PC-3 (cell line): ENCODE data around the gene C10orf143. TPM values are rescaled to one million over a fixed set of nuclear protein-coding genes. Genes with fewer than 3 reads are reported as not detected.

Source experiments
- ATAC-seq: fragments of 200-7000 bp; cut with Tn5 transposase; 2 replicates; pipeline ENCODE4 v1.9.1; 2020; ENCODE audit warnings: mild to moderate bottlenecking, moderate library complexity
- BruUV-seq: library from RNA; stranded (reverse); fragments of 400-500 nt; replicated peaks from 2 replicates; lab custom pipeline; 2021; lab: Mats Ljungman, UMichigan
- CTCF ChIA-PET: fragments of 300-600 bp; sonication (Branson Sonifier 250); formaldehyde crosslinking; loops from one replicate; lab custom pipeline; 2022; ENCODE audit warnings: antibody characterized with exemption; lab: Charles Lee
- POLR2A ChIA-PET: fragments of 300-600 bp; sonication (Branson Sonifier 250); formaldehyde crosslinking; loops from one replicate; lab custom pipeline; 2022; ENCODE audit warnings: antibody characterized with exemption; ENCODE audit not compliant: unreplicated experiment; lab: Charles Lee
- DNase-seq: peaks from one replicate; pipeline ENCODE4 v3.0.0-alpha.2; 2015
- H2AFZ ChIP-seq: fragments of 300-600 bp; sonication (generic); 2 replicates; pipeline ENCODE4 v1.6.0; 2016; ENCODE audit warnings: antibody characterized with exemption, low read length
- H3F3A ChIP-seq: fragments of 300-600 bp; sonication (generic); one replicate; pipeline ENCODE4 v1.6.0; 2017; ENCODE audit warnings: antibody characterized with exemption, low read length, control low read depth, mild to moderate bottlenecking; ENCODE audit not compliant: unreplicated experiment
- H3K27ac ChIP-seq: fragments of 300-600 bp; sonication (generic); 2 replicates; pipeline ENCODE4 v1.5.1; 2016; ENCODE audit warnings: mild to moderate bottlenecking, low read length
- H3K27me3 ChIP-seq: fragments of 300-600 bp; sonication (generic); 2 replicates; pipeline ENCODE4 v1.6.1; 2016; ENCODE audit warnings: low read length, mixed read lengths
- H3K36me3 ChIP-seq: fragments of 300-600 bp; sonication (generic); 2 replicates; pipeline ENCODE4 v1.6.1; 2016; ENCODE audit warnings: low read depth, mixed run types, low read length, mixed read lengths
- H3K4me1 ChIP-seq: fragments of 300-600 bp; sonication (generic); 2 replicates; pipeline ENCODE4 v1.5.1; 2016; ENCODE audit warnings: low read length; ENCODE audit not compliant: insufficient read depth
- H3K4me2 ChIP-seq: fragments of 300-600 bp; sonication (generic); 2 replicates; pipeline ENCODE4 v1.6.0; 2016; ENCODE audit warnings: low read length
- H3K4me3 ChIP-seq: fragments of 300-600 bp; sonication (generic); 2 replicates; pipeline ENCODE4 v1.5.1; 2016; ENCODE audit warnings: mild to moderate bottlenecking, low read length, mixed read lengths
- H3K79me2 ChIP-seq: fragments of 300-600 bp; sonication (generic); 2 replicates; pipeline ENCODE4 v1.6.1; 2017; ENCODE audit warnings: low read length, mixed read lengths
- H3K9ac ChIP-seq: fragments of 300-600 bp; sonication (generic); 2 replicates; pipeline ENCODE4 v1.6.0; 2016; ENCODE audit warnings: mild to moderate bottlenecking, low read length
- H3K9me2 ChIP-seq: fragments of 300-600 bp; sonication (generic); replicated peaks from 2 replicates; pipeline ENCODE4 v1.6.1; 2016; ENCODE audit warnings: mixed run types, low read length, mixed read lengths
- H3K9me3 ChIP-seq: fragments of 300-600 bp; sonication (generic); 2 replicates; pipeline ENCODE4 v1.6.1; 2016; ENCODE audit warnings: low read length, mixed read lengths
- H4K20me1 ChIP-seq: fragments of 300-600 bp; sonication (generic); 2 replicates; pipeline ENCODE4 v1.6.1; 2016; ENCODE audit warnings: low read length, mixed read lengths
- EZH2 ChIP-seq: fragments of 300-600 bp; sonication (generic); IDR thresholded peaks from one replicate; pipeline ENCODE4 v1.6.1; 2017; ENCODE audit warnings: antibody characterized with exemption, mild to moderate bottlenecking, low read length; ENCODE audit not compliant: unreplicated experiment
- EZH2phosphoT487 ChIP-seq: fragments of 300-600 bp; sonication (generic); IDR thresholded peaks from 2 replicates; pipeline ENCODE4 v1.6.1; 2018; ENCODE audit warnings: mild to moderate bottlenecking, antibody characterized with exemption, low read length, borderline replicate concordance
- intact Hi-C: fragments of 100-400 bp; cut with micrococcal nuclease; formaldehyde crosslinking; loops from 2 replicates; pipeline ENCODE4 v1.9.0; 2023
- total RNA-seq: library from RNA; depleted of rRNA; stranded (reverse); fragments of >200 nt; gene quantifications from 2 replicates; pipeline ENCODE4 v1.2.3, GENCODE V29; 2014
- TF ChIP-seq, protein P1 (sequence below): fragments of 300-600 bp; sonication (generic); conservative IDR thresholded peaks from 2 replicates; pipeline ENCODE4 v1.5.1; 2017; ENCODE audit warnings: antibody characterized with exemption, low read depth, mild to moderate bottlenecking, low read length

The C10orf143 gene
- total RNA-seq, 1 experiment from 2014 or later, result not detected

DNA sequence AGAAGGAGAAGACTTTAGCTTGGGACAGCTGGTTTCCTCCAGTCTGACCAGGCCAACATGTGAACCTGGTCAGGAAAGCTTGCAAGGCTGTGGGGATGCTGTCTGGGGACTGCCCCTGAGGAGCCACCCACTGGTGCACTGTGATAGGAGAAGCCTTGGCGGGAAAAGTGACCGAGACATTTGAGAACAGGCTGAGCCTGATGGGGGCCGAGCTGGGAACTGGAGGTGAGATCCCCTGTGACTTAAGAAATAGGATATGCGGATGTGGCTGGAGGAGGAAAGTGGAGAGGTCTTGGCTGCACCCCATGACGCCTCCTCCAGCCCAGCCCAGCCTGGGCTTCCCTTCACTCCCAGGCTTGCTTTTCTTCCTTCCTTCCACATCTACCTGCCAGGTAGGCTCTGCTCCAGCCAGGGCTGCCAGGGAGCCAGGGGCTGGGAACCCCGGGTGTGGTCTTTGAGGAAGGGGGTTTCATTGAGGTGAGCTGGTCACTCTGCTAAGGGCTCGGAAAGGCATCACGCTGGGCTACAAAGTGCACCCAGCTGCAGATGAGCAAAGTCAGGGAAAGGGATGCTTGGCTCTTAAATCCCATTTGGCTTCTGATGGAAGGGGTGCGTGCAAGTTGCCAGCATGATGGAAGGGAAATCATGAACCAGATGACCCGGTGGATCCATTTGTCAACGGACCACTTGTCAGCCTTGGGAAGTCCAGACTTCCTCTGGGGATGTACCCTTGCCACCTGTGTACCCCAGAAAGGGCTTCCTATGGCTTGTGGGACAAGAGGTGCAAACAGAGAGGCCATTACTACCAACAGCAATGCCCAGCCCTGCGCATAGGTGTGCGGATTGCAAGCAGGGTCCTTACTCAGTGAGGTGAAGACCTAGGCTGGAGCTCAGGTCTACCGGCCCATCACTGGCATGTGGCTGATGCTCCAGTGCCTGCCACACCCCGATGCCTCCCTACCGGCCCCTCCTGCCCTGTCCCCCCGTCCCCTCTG is 66.3 kb downstream of the C10orf143 start:
- ChIA-PET POLR2A (no interaction called here), CTCF (no interaction called here)
- TF ChIP-seq, protein P1, sequence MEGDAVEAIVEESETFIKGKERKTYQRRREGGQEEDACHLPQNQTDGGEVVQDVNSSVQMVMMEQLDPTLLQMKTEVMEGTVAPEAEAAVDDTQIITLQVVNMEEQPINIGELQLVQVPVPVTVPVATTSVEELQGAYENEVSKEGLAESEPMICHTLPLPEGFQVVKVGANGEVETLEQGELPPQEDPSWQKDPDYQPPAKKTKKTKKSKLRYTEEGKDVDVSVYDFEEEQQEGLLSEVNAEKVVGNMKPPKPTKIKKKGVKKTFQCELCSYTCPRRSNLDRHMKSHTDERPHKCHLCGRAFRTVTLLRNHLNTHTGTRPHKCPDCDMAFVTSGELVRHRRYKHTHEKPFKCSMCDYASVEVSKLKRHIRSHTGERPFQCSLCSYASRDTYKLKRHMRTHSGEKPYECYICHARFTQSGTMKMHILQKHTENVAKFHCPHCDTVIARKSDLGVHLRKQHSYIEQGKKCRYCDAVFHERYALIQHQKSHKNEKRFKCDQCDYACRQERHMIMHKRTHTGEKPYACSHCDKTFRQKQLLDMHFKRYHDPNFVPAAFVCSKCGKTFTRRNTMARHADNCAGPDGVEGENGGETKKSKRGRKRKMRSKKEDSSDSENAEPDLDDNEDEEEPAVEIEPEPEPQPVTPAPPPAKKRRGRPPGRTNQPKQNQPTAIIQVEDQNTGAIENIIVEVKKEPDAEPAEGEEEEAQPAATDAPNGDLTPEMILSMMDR, result no peak
- TF ChIP-seq EZH2phosphoT487 (no peak), EZH2 (no peak)
- Histone ChIP-seq H3K4me2 (no peak overlapping the region), H3K27me3 (peaks cover 4% of the 10 kb centered on the region; the same call in 1 of the 2 replicates), H4K20me1 (no peaks in the 10 kb centered on the region), H3K4me1 (no peaks in the 10 kb centered on the region), H3K36me3 (no peaks in the 10 kb centered on the region), H3K27ac (no peak overlapping the region), H3F3A (no peaks in the 10 kb centered on the region), H2AFZ (no peak overlapping the region), H3K9me3 (no peaks in the 10 kb centered on the region), H3K79me2 (no peaks in the 10 kb centered on the region), H3K9me2 (no peaks in the 10 kb centered on the region), H3K9ac (no peak overlapping the region), H3K4me3 (no peak overlapping the region)
- ATAC-seq, result no peak
- BruUV-seq, result no TSS peak
- intact Hi-C loops, result no loop called here
- DNase-seq, result no peak

DNA sequence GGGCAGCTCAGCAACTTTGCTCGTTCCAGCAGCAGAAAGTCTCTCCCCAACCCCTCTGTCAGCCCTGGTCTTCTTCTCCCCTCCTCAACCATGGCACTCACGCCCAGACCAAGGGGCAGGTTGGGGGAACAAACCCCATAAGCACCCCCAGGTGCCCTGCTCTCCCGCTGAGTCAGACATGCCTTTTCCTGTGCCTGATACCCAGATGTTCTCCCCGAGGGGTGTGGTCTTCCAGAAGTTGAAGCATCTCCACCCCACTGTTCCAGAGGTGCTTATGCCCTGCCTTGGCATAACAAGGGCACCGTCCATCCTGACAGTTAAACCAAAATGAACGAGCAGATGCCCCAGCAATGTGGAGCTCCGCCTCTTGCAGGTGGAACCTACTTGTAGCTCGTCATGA is 67.1 kb downstream of the C10orf143 start:
- intact Hi-C loops, result no loop called here
- Histone ChIP-seq H3F3A (no peaks in the 10 kb centered on the region), H3K4me3 (no peak overlapping the region), H4K20me1 (no peaks in the 10 kb centered on the region), H3K36me3 (no peaks in the 10 kb centered on the region), H3K27ac (no peak overlapping the region), H3K27me3 (peaks cover 5% of the 10 kb centered on the region; the same call in 1 of the 2 replicates), H3K9me3 (no peaks in the 10 kb centered on the region), H2AFZ (no peak overlapping the region), H3K9ac (no peak overlapping the region), H3K4me2 (no peak overlapping the region), H3K79me2 (no peaks in the 10 kb centered on the region), H3K4me1 (no peaks in the 10 kb centered on the region), H3K9me2 (no peaks in the 10 kb centered on the region)
- CTCF ChIA-PET, result no interaction called here
- no peak for ATAC-seq
- no peak for DNase-seq
- POLR2A ChIA-PET, result no interaction called here
- no TSS peak for BruUV-seq
- TF ChIP-seq EZH2phosphoT487 (no peak), EZH2 (no peak)
- TF ChIP-seq, protein P1, result no peak

DNA sequence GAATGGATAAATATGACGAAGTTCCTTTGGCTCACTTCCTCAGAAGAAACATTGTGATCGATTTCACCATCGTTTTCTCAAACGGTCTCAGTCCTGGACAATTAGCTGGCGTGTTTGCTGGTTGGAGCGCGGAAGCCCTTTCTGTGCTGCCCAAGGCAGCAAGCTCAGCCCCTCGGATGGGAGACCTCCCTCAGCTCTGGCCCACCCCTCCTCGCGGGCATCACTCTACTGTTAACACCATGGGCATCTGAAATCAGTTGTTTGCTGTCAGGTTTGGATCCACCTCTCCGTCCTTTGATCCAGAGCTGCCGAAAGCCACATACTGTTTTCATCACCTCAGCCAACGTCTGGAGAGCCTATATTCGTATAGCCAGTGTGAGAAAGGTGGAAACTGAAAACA is 68.2 kb downstream of the C10orf143 start:
- no peak for DNase-seq
- Histone ChIP-seq H3K27ac (no peak overlapping the region), H3K4me2 (no peak overlapping the region), H3K9ac (no peak overlapping the region), H3K4me1 (no peaks in the 10 kb centered on the region), H4K20me1 (no peaks in the 10 kb centered on the region), H2AFZ (no peak overlapping the region), H3F3A (no peaks in the 10 kb centered on the region), H3K9me3 (no peaks in the 10 kb centered on the region), H3K9me2 (no peaks in the 10 kb centered on the region), H3K27me3 (peaks cover 5% of the 10 kb centered on the region; the same call in 1 of the 2 replicates), H3K36me3 (no peaks in the 10 kb centered on the region), H3K4me3 (no peak overlapping the region), H3K79me2 (no peaks in the 10 kb centered on the region)
- intact Hi-C loops, result no loop called here
- ChIA-PET CTCF (no interaction called here), POLR2A (no interaction called here)
- BruUV-seq, result no TSS peak
- no peak for ATAC-seq
- TF ChIP-seq, protein P1, result no peak
- TF ChIP-seq EZH2, result no peak
- no peak for TF ChIP-seq EZH2phosphoT487
